Esophagus squamous epithelium (tissue), 4 donors: ENCODE results near the gene ATP10B.

Experiments
- CTCF ChIP-seq, 6 experiments: fragments of 450-650 bp in 4 of 6; fragments of 200-600 bp in 2 of 6; sonication (generic) in 2 of 6; IDR thresholded peaks; one replicate each; pipeline ENCODE4 v1.5.1; 2016 to 2019; ENCODE audit warnings: antibody characterized with exemption in 6 of 6, mild to moderate bottlenecking in 4 of 6, moderate library complexity in 4 of 6
- POLR2A ChIP-seq, 4 donors: fragments of 450-650 bp; IDR thresholded peaks; one replicate each; pipeline ENCODE4 v1.6.1; 2017; ENCODE audit warnings: antibody characterized with exemption in 4 of 4, mild to moderate bottlenecking in 4 of 4, moderate library complexity in 3 of 4

- TF ChIP-seq CTCF (IDR thresholded peaks at IDR 0.05): no peak
- TF ChIP-seq POLR2A (IDR thresholded peaks at IDR 0.05): no peak
Observed at GRCh38 chr5:160833806-160834205, 18.2 kb downstream of the ATP10B start.
